K562 (cell line): ENCODE results near the gene BLM. TPM values are rescaled to one million over a fixed set of nuclear protein-coding genes. Genes with fewer than 3 reads are reported as not detected.
"Not testable (repeated sequence)": the region's sequence is repeated elsewhere in the genome, so short reads cannot be mapped to it uniquely, and the experiment has no call there.

Experiments used
- ATAC-seq: fragments of 200-7000 bp; cut with Tn5 transposase; 3 replicates; pipeline ENCODE4 v1.9.1; 2020; ENCODE audit warnings: moderate library complexity
- BruUV-seq: library from RNA; stranded (reverse); fragments of 400-500 nt; replicated peaks from 2 replicates; lab custom pipeline; 2021; lab: Mats Ljungman, UMichigan
- CTCF ChIA-PET: fragments of 300-600 bp; formaldehyde crosslinking; extraction: SDS; loops from one replicate; lab custom pipeline; 2021; ENCODE audit warnings: low intra/inter-chr PET ratio; lab: Yijun Ruan, JAX
- POLR2A ChIA-PET: fragments of 300-600, 350-650 bp; sonication (Branson Sonifier 250); formaldehyde crosslinking; extraction: SDS; loops from one replicate; lab custom pipeline; 2021; ENCODE audit warnings: antibody characterized with exemption, inconsistent platforms; lab: Yijun Ruan, JAX
- DNase-seq, 4 experiments: peaks; one replicate each; pipeline versions ENCODE4 v3.0.0 to v3.0.0-alpha.2; 2011 to 2018; ENCODE audit warnings: low spot score in 3 of 4, mixed read lengths in 3 of 4; ENCODE audit errors: extremely low read depth in 1 of 4
- FAIRE-seq: peaks from 2 replicates; lab custom pipeline; 2011; peaks lifted over from hg19 to GRCh38; lab: Jason Lieb, UNC
- H2AFZ ChIP-seq: 2 replicates; pipeline ENCODE4 v1.6.0; 2011; ENCODE audit warnings: low read depth, low read length, control low read depth, inconsistent platforms
- H3K27ac ChIP-seq: fragments of 200-600 bp; 3 replicates; pipeline ENCODE4 v1.8.0; 2011; ENCODE audit warnings: low read depth, mild to moderate bottlenecking, control low read depth, inconsistent platforms, low read length, moderate library complexity, mixed read lengths; ENCODE audit errors: extremely low read depth
- H3K27me3 ChIP-seq, 2 experiments: fragments of 300-600 bp in 1 of 2; 2 replicates in 1 of 2; 3 replicates in 1 of 2; pipeline versions ENCODE4 v1.6.0 to v1.8.0; 2011; ENCODE audit warnings: inconsistent platforms in 2 of 2, low read length in 2 of 2, mild to moderate bottlenecking in 1 of 2, mixed read lengths in 1 of 2, moderate library complexity in 1 of 2; ENCODE audit not compliant: control insufficient read depth in 2 of 2, insufficient read depth in 2 of 2
- H3K36me3 ChIP-seq: fragments of 300-600 bp; 3 replicates; pipeline ENCODE4 v1.8.0; 2011; ENCODE audit warnings: mild to moderate bottlenecking, low read length, inconsistent platforms; ENCODE audit not compliant: control insufficient read depth, insufficient read depth
- H3K4me1 ChIP-seq, 2 experiments: fragments of 200-600 bp in 1 of 2; replicated peaks in 1 of 2; 2 replicates in 1 of 2; 3 replicates in 1 of 2; pipeline versions ENCODE4 v1.5.1 to v1.8.0; 2011; ENCODE audit warnings: inconsistent platforms in 2 of 2, low read length in 2 of 2, mild to moderate bottlenecking in 1 of 2, mixed read lengths in 1 of 2, moderate library complexity in 1 of 2; ENCODE audit not compliant: control insufficient read depth in 2 of 2, insufficient read depth in 2 of 2
- H3K4me2 ChIP-seq: 2 replicates; pipeline ENCODE4 v1.6.1; 2011; ENCODE audit warnings: low read length, control low read depth, inconsistent platforms, mixed read lengths; ENCODE audit not compliant: insufficient read depth
- H3K4me3 ChIP-seq: fragments of 200-600 bp; sonication (generic), shearing (Covaris generic); 2 replicates; pipeline ENCODE4 v1.5.1; 2016; ENCODE audit warnings: control low read depth, inconsistent platforms
- H3K79me2 ChIP-seq: fragments of 200-600 bp; 3 replicates; pipeline ENCODE4 v1.8.0; 2011; ENCODE audit warnings: low read length, inconsistent platforms; ENCODE audit not compliant: control insufficient read depth, insufficient read depth
- H3K9ac ChIP-seq, 2 experiments: 2 replicates each; pipeline versions ENCODE4 v1.6.0 to v1.6.1; 2011; ENCODE audit warnings: low read depth in 2 of 2, low read length in 2 of 2, control low read depth in 1 of 2, inconsistent platforms in 1 of 2, mild to moderate bottlenecking in 1 of 2, mixed read lengths in 1 of 2; ENCODE audit not compliant: insufficient read depth in 1 of 2
- H3K9me1 ChIP-seq: one replicate; pipeline ENCODE4 v1.6.0; 2011; ENCODE audit warnings: inconsistent platforms, mild to moderate bottlenecking, low read length, moderate library complexity; ENCODE audit not compliant: control insufficient read depth, insufficient read depth
- H3K9me3 ChIP-seq: replicated peaks from 2 replicates; pipeline ENCODE4 v1.5.1; 2011; ENCODE audit warnings: low read depth, low read length, inconsistent platforms; ENCODE audit not compliant: control insufficient read depth, insufficient read depth
- H4K20me1 ChIP-seq: replicated peaks from 2 replicates; pipeline ENCODE4 v1.6.1; 2011; ENCODE audit warnings: low read length, inconsistent platforms, mixed read lengths; ENCODE audit not compliant: control insufficient read depth, insufficient read depth
- ATF3 ChIP-seq, 2 experiments: fragments of 450-650 bp in 1 of 2; sonication (generic) in 1 of 2; formaldehyde crosslinking in 1 of 2; IDR thresholded peaks in 1 of 2; conservative IDR thresholded peaks in 1 of 2; 2 replicates each; pipeline versions ENCODE4 v1.6.1 to v1.8.1; 2016 to 2023; ENCODE audit warnings: mild to moderate bottlenecking in 2 of 2, moderate library complexity in 2 of 2, inconsistent platforms in 1 of 2, missing genetic modification reagents in 1 of 2
- JUND ChIP-seq, 2 experiments: IDR thresholded peaks; 2 replicates in 1 of 2; 3 replicates in 1 of 2; pipeline ENCODE4 v1.6.1; 2011; ENCODE audit warnings: borderline replicate concordance in 2 of 2, low read depth in 2 of 2, low read length in 2 of 2, improper control_type of control experiment in 1 of 2, missing biosample characterization in 1 of 2, missing genetic modification characterization in 1 of 2, missing genetic modification reagents in 1 of 2
- ZBTB33 ChIP-seq: sonication (generic); formaldehyde crosslinking; IDR thresholded peaks from 2 replicates; pipeline ENCODE4 v1.8.1; 2023; ENCODE audit warnings: mild to moderate bottlenecking, missing genetic modification reagents
- ZSCAN29 ChIP-seq: fragments of 450-650 bp; IDR thresholded peaks from 2 replicates; pipeline ENCODE4 v1.6.1; 2017
- WGBS: fragments of 100-300 bp; shearing (Covaris generic); methylation state at CpG from one replicate; pipeline ENCODE4 v1.1.6; 2016; ENCODE audit warnings: low coverage, mixed read lengths; ENCODE audit not compliant: insufficient coverage; ENCODE audit errors: missing lambda C conversion rate; 5-methylcytosine and 5-hydroxymethylcytosine counted together
- in situ Hi-C: fragments of 300-500 bp; cut with MboI; formaldehyde crosslinking; loops from 4 replicates; pipeline ENCODE4 v1.15.0; 2018; ENCODE audit warnings: inconsistent platforms, mixed read lengths
- intact Hi-C: fragments of 100-400 bp; cut with micrococcal nuclease; formaldehyde crosslinking; loops from 2 replicates; pipeline ENCODE4 v1.14.2; 2022
- polyA plus RNA-seq, 8 experiments: library from polyadenylated mRNA; depleted of rRNA in 4 of 8; stranded (reverse) in 5 of 8; unstranded in 3 of 8; fragments of >200 nt; fragmentation: Nextera tagmentation in 2 of 8; fragmentation: Illumina TruSeq in 1 of 8; extraction: Ambion mirVana in 2 of 8; extraction: Trizol in 1 of 8; gene quantifications; 2 replicates each; pipeline versions ENCODE4 v1.2.1 to v1.2.3, GENCODE V29; 2011 to 2014; ENCODE audit warnings: inconsistent platforms in 1 of 8, missing spikeins in 1 of 8
- total RNA-seq, 7 experiments: library from RNA; depleted of rRNA in 6 of 7; stranded (reverse); fragments of >200 nt in 6 of 7; fragmentation: Illumina TruSeq in 2 of 7; extraction: Trizol in 2 of 7; gene quantifications; 2 replicates each; pipeline versions ENCODE4 v1.2.1 to v1.2.3, GENCODE V29; 2011 to 2021; ENCODE audit warnings: low replicate concordance in 1 of 7

The BLM gene
- total and polyA plus RNA-seq, 9 of the 15 experiments (the other 6 are each of a cell fraction or from before 2014, with no cell fraction given), result 21.0 to 56.0 (median 43.9) TPM

GRCh38 chr15:90673357-90673756, 43.8 kb upstream of the BLM start:
- H3K4me1 ChIP-seq, H3K36me3 ChIP-seq, H3K9me1 ChIP-seq, H3K27ac ChIP-seq, H2AFZ ChIP-seq, H3K79me2 ChIP-seq, DNase-seq, H3K27me3 ChIP-seq, ATAC-seq, H3K9me3 ChIP-seq, intact Hi-C loops, in situ Hi-C loops, H4K20me1 ChIP-seq, H3K4me3 ChIP-seq, BruUV-seq, FAIRE-seq, H3K9ac ChIP-seq, H3K4me2 ChIP-seq: not testable (repeated sequence)
- CTCF ChIA-PET, result interaction anchor here (0.6 kb wide), 1 partner anchor 277 kb away, joined by 5 read pairs; no protein-coding TSS in a partner anchor
- POLR2A ChIA-PET, result interaction anchor here (0.5 to 1.0 kb wide), 2 partner anchors 9 to 296 kb away, joined by 3 read pairs; no protein-coding TSS in a partner anchor
- TF ChIP-seq ZBTB33 (CRISPR knock-in tag), result 0 out of 2 replicates have a peak, but pooled peaks have one; percentile 40
- WGBS, result 89% methylated on average over 8 of the region's 10 CpGs

- no peak for DNase-seq
- Histone ChIP-seq H3K4me3 (no peak overlapping the region), H2AFZ (no peak overlapping the region), H3K9me3 (no peaks in the 10 kb centered on the region), H3K4me1 (peaks cover 3 to 8% of the 10 kb centered on the region in 2 experiments; a peak in 4 of 5 replicates), H4K20me1 (no peaks in the 10 kb centered on the region), H3K9me1 (no peaks in the 10 kb centered on the region), H3K9ac (no peak overlapping the region; a peak in 1 of 4 replicates), H3K27me3 (no peaks in the 10 kb centered on the region; a peak in 1 of 5 replicates), H3K79me2 (no peaks in the 10 kb centered on the region), H3K36me3 (no peaks in the 10 kb centered on the region), H3K4me2 (no peak overlapping the region), H3K27ac (no peak overlapping the region)
- no peak for FAIRE-seq
- TF ChIP-seq JUND (IDR thresholded peaks at IDR 0.05; ENCODE audit: borderline replicate concordance, low read depth, low read length) (0 out of 2 replicates have a peak, but pooled peaks have one; percentile 7), JUND (tag; IDR thresholded peaks at IDR 0.05; ENCODE audit: borderline replicate concordance, low read depth, low read length) (no peak), ATF3 (IDR thresholded peaks at IDR 0.05) (0 out of 2 replicates have a peak, but pooled peaks have one; percentile 41), ATF3 (CRISPR knock-in tag; conservative IDR thresholded peaks at IDR 0.05) (no peak), ZSCAN29 (no peak)
- no TSS peak for BruUV-seq
- ChIA-PET POLR2A (interaction anchor here (1.0 kb wide), 1 partner anchor 10 kb away, joined by 3 read pairs; no protein-coding TSS in a partner anchor), CTCF (no interaction called here)
- WGBS, result 43% methylated on average over 3 of the region's 3 CpGs
- no peak for ATAC-seq
- in situ Hi-C loops (no loop called here), intact Hi-C loops (no loop called here)
Measured at GRCh38 chr15:90674476-90674875, 42.7 kb upstream of the BLM start.
